Spleen (tissue), 7 donors: Measurements from ENCODE around the gene BCORL1.
A peak's percentile ranks its signal among the peaks of the same experiment; 100 is the strongest.

Experiments
- CTCF ChIP-seq, 11 experiments: fragments of 200-600 bp in 7 of 11; fragments of 450-650 bp in 4 of 11; sonication (generic) in 4 of 11; IDR thresholded peaks in 8 of 11; conservative IDR thresholded peaks in 3 of 11; 1 replicate in 7 of 11; 2 replicates in 4 of 11; pipeline versions ENCODE4 v1.4.0 to v1.8.0; 2016 to 2021; ENCODE audit warnings: antibody characterized with exemption in 11 of 11, inconsistent platforms in 4 of 11, mild to moderate bottlenecking in 1 of 11
- POLR2A ChIP-seq, 3 donors: fragments of 450-650 bp; IDR thresholded peaks; one replicate each; pipeline ENCODE4 v1.5.1; 2017; ENCODE audit warnings: antibody characterized with exemption in 3 of 3, mild to moderate bottlenecking in 1 of 3
- POLR2AphosphoS5 ChIP-seq, 3 donors: sonication (generic); formaldehyde crosslinking; IDR thresholded peaks; one replicate each; pipeline ENCODE4 v1.5.1; 2017; ENCODE audit warnings: antibody characterized with exemption in 3 of 3
- donor health status: DM: no; HTN: no; CAD: no; lungs with moderate emphysema.
- donor health status: DM: no; HTN: no; CAD: no.
- donor health status: DM: no; HTN: no; CAD: no.

GRCh38 chrX:130084631-130085237 lies 102.3 kb downstream of the BCORL1 start:
- no peak for TF ChIP-seq CTCF (IDR thresholded peaks at IDR 0.05 in 8 of 11, conservative IDR thresholded peaks at IDR 0.05 in 3 of 11)
- TF ChIP-seq POLR2A (IDR thresholded peaks at IDR 0.05): no peak
- peak in 1 of 3 donors; percentile 31 for TF ChIP-seq POLR2AphosphoS5 (IDR thresholded peaks at IDR 0.05)
